Measurements from ENCODE around the gene ENPP3.

The ENPP3 gene

GRCh38 chr6:131631625-131632289, 5.3 kb upstream of the ENPP3 start:
- Histone ChIP-seq H3K4me3 (no peak overlapping the region), H3K27ac (no peak overlapping the region)
- TF ChIP-seq CTCF (IDR thresholded peaks at IDR 0.05): no peak
- DNase-seq (ENCODE audit: low spot score): no peak

- no peak for TF ChIP-seq CTCF (IDR thresholded peaks at IDR 0.05)
- no peak for DNase-seq (ENCODE audit: low spot score)
- H3K4me3 ChIP-seq: no peak overlapping the region
These were observed 1.4 kb upstream of the ENPP3 start for GRCh38 chr6:131635384-131636340.

GRCh38 chr6:131638013-131638412, 911 bp downstream of the ENPP3 start:
- DNase-seq (ENCODE audit: low spot score): no peak
- H3K4me3 ChIP-seq: no peak overlapping the region
- no peak for TF ChIP-seq CTCF (IDR thresholded peaks at IDR 0.05)
- H3K27ac ChIP-seq: no peak overlapping the region

More at GRCh38 chr6:131635384-131636340, 1.4 kb upstream of the ENPP3 start:
- H3K27ac ChIP-seq: no peak overlapping the region

GRCh38 chr6:131640100-131640499, 3.0 kb downstream of the ENPP3 start:
- H3K4me3 ChIP-seq: no peak overlapping the region
- no peak for TF ChIP-seq CTCF (IDR thresholded peaks at IDR 0.05)
- no peak for DNase-seq (ENCODE audit: low spot score)
- H3K27ac ChIP-seq: no peak overlapping the region

- no peak for DNase-seq (ENCODE audit: low spot score)
- H3K4me3 ChIP-seq: no peak overlapping the region
- H3K27ac ChIP-seq: no peak overlapping the region
- TF ChIP-seq CTCF (IDR thresholded peaks at IDR 0.05): no peak
These were observed 3.5 kb downstream of the ENPP3 start for GRCh38 chr6:131640576-131640975.

GRCh38 chr6:131641554-131641953, 4.5 kb downstream of the ENPP3 start:
- no peak for DNase-seq (ENCODE audit: low spot score)
- H3K4me3 ChIP-seq: no peak overlapping the region
- TF ChIP-seq CTCF (IDR thresholded peaks at IDR 0.05): no peak
- H3K27ac ChIP-seq: no peak overlapping the region

Data from coronary artery (tissue), 2 donors.